Adrenal gland (tissue), 12 donors: Measurements from ENCODE around the gene XCL1. TPM values are rescaled to one million over a fixed set of nuclear protein-coding genes. Genes with fewer than 3 reads are reported as not detected.

Experiments used
- DNase-seq, 7 donors: peaks; one replicate each; pipeline ENCODE4 v3.0.0-alpha.2; 2019 to 2020
- H3K27ac ChIP-seq, 5 donors: fragments of 200-600 bp; sonication (generic) in 4 of 5; 1 replicate in 3 of 5; 2 replicates in 2 of 5; pipeline versions ENCODE4 v1.5.1 to v1.8.0; 2016 to 2020; ENCODE audit warnings: mild to moderate bottlenecking in 1 of 5
- H3K27me3 ChIP-seq: fragments of 200-600 bp; 2 replicates; pipeline ENCODE4 v1.8.0; 2021
- H3K36me3 ChIP-seq, 2 donors: fragments of 200-600 bp; replicated peaks in 1 of 2; 1 replicate in 1 of 2; 2 replicates in 1 of 2; pipeline versions ENCODE4 v1.5.1 to v1.8.0; 2018 to 2022
- H3K4me1 ChIP-seq, 2 donors: fragments of 200-600 bp; replicated peaks in 1 of 2; 1 replicate in 1 of 2; 2 replicates in 1 of 2; pipeline versions ENCODE4 v1.5.1 to v1.8.0; 2018 to 2021
- H3K4me3 ChIP-seq, 4 donors: fragments of 200-600 bp; sonication (generic) in 3 of 4; one replicate each; pipeline ENCODE4 v1.5.1; 2016 to 2018
- H3K9me3 ChIP-seq, 3 donors: fragments of 200-600 bp; sonication (generic) in 1 of 3; replicated peaks in 1 of 3; 1 replicate in 2 of 3; 2 replicates in 1 of 3; pipeline versions ENCODE4 v1.5.1 to v1.8.0; 2016 to 2021
- CTCF ChIP-seq, 6 experiments: fragments of 450-650 bp in 4 of 6; fragments of 200-600 bp in 2 of 6; sonication (generic) in 1 of 6; IDR thresholded peaks; 1 replicate in 5 of 6; 2 replicates in 1 of 6; pipeline versions ENCODE4 v1.5.1 to v1.8.0; 2016 to 2021; ENCODE audit warnings: antibody characterized with exemption in 6 of 6, mild to moderate bottlenecking in 2 of 6, moderate library complexity in 1 of 6
- POLR2A ChIP-seq, 2 donors: fragments of 450-650 bp; IDR thresholded peaks; one replicate each; pipeline ENCODE4 v1.6.1; 2017; ENCODE audit warnings: antibody characterized with exemption in 2 of 2, mild to moderate bottlenecking in 2 of 2, moderate library complexity in 1 of 2
- WGBS, 4 donors: extraction: QIAGEN DNeasy Blood & Tissue Kit in 2 of 4; methylation state at CpG; one replicate each; pipeline versions ENCODE4 v1.1.5 to v1.1.7; 2013 to 2017; 5-methylcytosine and 5-hydroxymethylcytosine counted together
- intact Hi-C, 2 donors: fragments of 100-400 bp; cut with DNase I; formaldehyde crosslinking; loops; one replicate each; pipeline versions ENCODE4 v1.14.1 to v1.15.0; 2022 to 2023
- polyA plus RNA-seq, 3 donors: library from polyadenylated mRNA; stranded (reverse); fragments of 200-250 nt in 2 of 3; fragments of 350-450 nt in 1 of 3; fragmentation: Illumina TruSeq in 1 of 3; extraction: RNeasy Lipid Tissue Mini Kit (QIAGEN cat#74804) in 1 of 3; gene quantifications; one replicate each; pipeline ENCODE4 v1.2.3, GENCODE V29; 2013 to 2014
- total RNA-seq, 9 donors: library from RNA; depleted of rRNA in 4 of 9; stranded (reverse); fragments of >200 nt in 4 of 9; fragments of 120-200 nt in 1 of 9; fragmentation: NEBNext Ultra II Directional in 1 of 9; extraction: Animal tissue kit (Norgen Biotek cat#: 25700) in 1 of 9; gene quantifications; one replicate each; pipeline versions ENCODE4 v1.1.0 to v1.2.4, GENCODE V29; 2013 to 2023
- donor health status: healthy with polysubstance abuse.
- donor health status: Bipolar disorder and iron deficiency.
- donor health status: DM: yes; HTN: yes; CAD: no.
- donor health status: DM: no; HTN: no; CAD: no.
- donor health status: DM: no; HTN: no; CAD: no.
- donor health status: DM: yes; HTN: yes; CAD: no.

The XCL1 gene
- total and polyA plus RNA-seq, 12 donors: 0.11 to 0.43 (median 0.24) TPM; not detected in 7

DNA sequence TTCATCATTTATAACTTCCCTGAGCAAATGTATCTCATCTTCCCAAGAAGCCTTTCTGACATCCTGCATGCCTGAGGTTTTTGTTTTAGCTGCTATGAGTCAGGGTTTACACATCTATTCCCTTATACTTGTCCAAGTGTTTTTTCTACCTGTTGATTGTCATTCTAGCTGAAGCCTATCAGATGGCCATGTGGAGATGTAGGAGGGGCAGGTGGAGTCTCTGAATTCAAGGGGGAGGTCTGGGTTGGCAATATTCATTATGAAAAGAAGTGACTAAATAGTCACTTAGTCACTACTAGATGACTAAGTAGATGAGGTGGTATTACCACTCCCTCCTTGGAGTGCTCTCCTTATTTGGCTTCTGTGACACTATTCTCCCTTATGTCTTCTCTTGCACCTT lies 52.4 kb downstream of the XCL1 start:
- no peaks in the 10 kb centered on the region for H3K4me1 ChIP-seq
- no peak overlapping the region for H3K4me3 ChIP-seq
- no peak for TF ChIP-seq POLR2A (IDR thresholded peaks at IDR 0.05)
- TF ChIP-seq CTCF (IDR thresholded peaks at IDR 0.05): no peak
- H3K27me3 ChIP-seq: no peaks in the 10 kb centered on the region
- H3K36me3 ChIP-seq: no peaks in the 10 kb centered on the region
- no peaks in the 10 kb centered on the region for H3K9me3 ChIP-seq
- intact Hi-C loops: no loop called here
- no peak for DNase-seq
- no peak overlapping the region for H3K27ac ChIP-seq

DNA sequence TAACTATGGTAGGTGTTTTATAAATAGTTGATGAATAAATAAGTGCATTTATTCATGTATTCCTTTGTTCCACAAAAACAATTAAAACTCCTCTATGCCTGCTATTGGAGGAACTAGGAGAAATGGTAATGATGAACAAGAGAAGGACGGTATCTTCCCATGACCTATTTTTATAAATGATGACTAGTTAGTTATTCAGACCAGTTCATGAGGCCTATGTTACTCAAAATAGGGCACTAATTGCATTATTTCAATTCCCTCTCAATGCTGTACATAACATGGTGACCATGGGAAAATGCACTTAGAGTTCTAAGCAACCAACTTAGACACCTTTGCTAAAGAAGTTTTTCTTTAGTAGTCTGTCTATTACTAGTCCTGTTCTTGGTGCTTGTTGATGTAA lies 53.1 kb downstream of the XCL1 start:
- 67 to 90% (median 82%) methylated on average over 1 of the region's 1 CpG for WGBS, 4 donors
- Histone ChIP-seq H3K9me3 (no peaks in the 10 kb centered on the region), H3K4me1 (no peaks in the 10 kb centered on the region), H3K27ac (no peak overlapping the region), H3K36me3 (no peaks in the 10 kb centered on the region), H3K4me3 (no peak overlapping the region), H3K27me3 (no peaks in the 10 kb centered on the region)
- DNase-seq: no peak
- TF ChIP-seq CTCF (IDR thresholded peaks at IDR 0.05) (no peak), POLR2A (IDR thresholded peaks at IDR 0.05) (no peak)
- intact Hi-C loops: no loop called here

Other genes with a start within 250 kb of the XCL1 start
- 1 to 10 TPM in 1 of 9 donors, under 1 TPM in 1, not detected in 7; 0.33 to 1.5 TPM for gene XCL2, start 32.6 kb upstream of the XCL1 start, total RNA-seq
- gene XCL2, start 32.6 kb upstream of the XCL1 start, polyA plus RNA-seq: under 1 TPM in 1 of 3 donors, not detected in 2; 0.33 TPM
- 10 to 100 TPM in 2 of 9 donors, 1 to 10 TPM in 6, under 1 TPM in 1; 0.44 to 59.1 (median 6.3) TPM for gene DPT, start 152.6 kb downstream of the XCL1 start, total RNA-seq
- 10 to 100 TPM; 12.9 to 13.4 (median 13.3) TPM for gene DPT, start 152.6 kb downstream of the XCL1 start, polyA plus RNA-seq